AG04450 (cell line): Measurements from ENCODE around the gene ARHGAP6. TPM values are rescaled to one million over a fixed set of nuclear protein-coding genes. Genes with fewer than 3 reads are reported as not detected.

Experiments used
- CTCF ChIA-PET: fragments of 300-600, 350-600 bp; formaldehyde crosslinking; extraction: SDS; loops from one replicate; lab custom pipeline; 2022; ENCODE audit warnings: antibody characterized with exemption, inconsistent platforms; lab: Charles Lee
- POLR2A ChIA-PET: fragments of 350-600 bp; formaldehyde crosslinking; extraction: SDS; loops from one replicate; lab custom pipeline; 2021; ENCODE audit warnings: antibody characterized with exemption, inconsistent platforms; lab: Yijun Ruan, JAX
- DNase-seq: peaks from one replicate; pipeline ENCODE4 v3.0.0-alpha.2; 2011; ENCODE audit warnings: low read depth, low spot score
- H3K27ac ChIP-seq: one replicate; pipeline ENCODE4 v1.5.1; 2012; ENCODE audit warnings: low read depth, low read length, control low read depth
- H3K27me3 ChIP-seq: one replicate; pipeline ENCODE4 v1.6.0; 2012; ENCODE audit warnings: low read length; ENCODE audit not compliant: control insufficient read depth, insufficient read depth
- H3K4me3 ChIP-seq: 2 replicates; pipeline ENCODE4 v1.5.1; 2011; ENCODE audit warnings: mild to moderate bottlenecking, low read depth, low read length, control low read depth
- H3K9me3 ChIP-seq: 2 replicates; pipeline ENCODE4 v1.5.1; 2012; ENCODE audit warnings: low read length; ENCODE audit not compliant: control insufficient read depth, insufficient read depth
- CTCF ChIP-seq: IDR thresholded peaks from 2 replicates; pipeline ENCODE4 v1.5.1; 2011; ENCODE audit warnings: low read depth, low read length, control low read depth, inconsistent platforms
- polyA plus RNA-seq: library from polyadenylated mRNA; depleted of rRNA; stranded (reverse); fragments of >200 nt; gene quantifications from 2 replicates; pipeline ENCODE4 v1.2.3, GENCODE V29; 2011

ARHGAP6 gene
- polyA plus RNA-seq, 1 experiment = 4.0 TPM

DNA sequence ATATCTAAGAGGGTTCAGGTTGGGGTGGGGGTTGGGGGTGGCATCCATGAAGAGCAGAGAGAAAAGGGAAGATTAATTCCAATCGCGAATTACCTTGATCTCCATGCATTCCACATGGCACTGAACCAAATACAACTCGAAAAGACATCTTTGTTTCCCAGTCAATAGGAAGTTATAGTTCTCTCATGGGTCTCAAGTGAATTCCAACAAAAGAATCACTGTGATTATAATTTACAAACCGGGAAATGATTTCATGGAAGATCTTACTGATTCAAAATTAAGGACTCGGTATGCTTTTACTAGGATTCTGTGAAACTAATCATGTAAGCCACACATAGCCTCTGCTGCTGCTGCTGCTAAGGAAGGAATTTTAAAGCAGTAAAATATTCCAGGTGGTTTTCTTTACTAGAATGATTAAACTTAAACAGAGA is 399.1 kb downstream of the ARHGAP6 start:
- H3K9me3 ChIP-seq = no peaks in the 10 kb centered on the region
- H3K27me3 ChIP-seq = no peaks in the 10 kb centered on the region
- DNase-seq = no peak
- ChIA-PET POLR2A (no interaction called here), CTCF (no interaction called here)
- TF ChIP-seq CTCF = no peak
- H3K27ac ChIP-seq = no peak overlapping the region
- H3K4me3 ChIP-seq = no peak overlapping the region

DNA sequence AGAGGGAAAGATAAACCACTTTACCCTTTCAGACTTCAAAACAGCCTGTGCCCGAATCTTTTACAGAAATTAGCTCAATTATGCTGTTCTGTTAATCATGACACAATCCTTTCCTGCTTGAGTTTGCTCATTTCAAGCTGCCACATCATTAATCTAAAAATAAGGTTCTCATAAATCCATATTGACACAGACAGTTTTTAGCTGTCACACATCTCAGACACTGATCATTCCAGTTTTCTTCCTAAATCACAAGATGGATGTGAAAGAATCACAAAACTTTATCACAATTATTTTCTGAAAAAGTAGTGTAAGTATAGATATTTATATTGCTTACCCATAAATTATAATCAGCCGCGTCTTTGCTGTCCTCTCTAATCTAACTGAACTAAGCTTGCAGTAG is 400.4 kb downstream of the ARHGAP6 start:
- no peak overlapping the region for H3K27ac ChIP-seq
- TF ChIP-seq CTCF = no peak
- H3K4me3 ChIP-seq = no peak overlapping the region
- H3K27me3 ChIP-seq = no peaks in the 10 kb centered on the region
- ChIA-PET CTCF (no interaction called here), POLR2A (no interaction called here)
- no peaks in the 10 kb centered on the region for H3K9me3 ChIP-seq
- no peak for DNase-seq

- no peaks in the 10 kb centered on the region for H3K9me3 ChIP-seq
- TF ChIP-seq CTCF = no peak
- DNase-seq = no peak
Measured at GRCh38 chrX:11264925-11265324, 400.8 kb downstream of the ARHGAP6 start.

DNA sequence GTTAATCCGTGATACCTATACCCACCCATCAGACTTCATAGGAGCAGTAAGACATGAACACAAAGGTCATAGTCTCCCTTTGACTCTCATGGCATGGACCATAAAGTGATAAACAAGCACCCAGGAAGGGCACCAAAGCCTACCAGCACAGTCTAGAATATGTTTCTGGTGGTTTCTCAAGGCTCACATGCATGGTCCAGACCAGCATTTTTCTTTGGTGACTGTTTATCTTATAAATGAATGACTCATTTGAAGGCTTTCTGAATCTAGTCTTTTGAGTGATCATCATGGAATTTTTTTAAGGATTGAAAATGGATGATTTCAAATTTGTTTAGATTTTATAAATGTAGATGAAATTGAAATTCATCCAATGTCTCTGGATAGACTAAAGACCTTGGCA is 404.5 kb downstream of the ARHGAP6 start:
- Histone ChIP-seq H3K27ac (no peak overlapping the region), H3K4me3 (no peak overlapping the region), H3K9me3 (no peaks in the 10 kb centered on the region), H3K27me3 (no peaks in the 10 kb centered on the region)
- ChIA-PET POLR2A (no interaction called here), CTCF (no interaction called here)
- no peak for DNase-seq
- TF ChIP-seq CTCF = no peak

More at GRCh38 chrX:11264925-11265324, 400.8 kb downstream of the ARHGAP6 start:
- CTCF ChIA-PET = no interaction called here
- no peaks in the 10 kb centered on the region for H3K27me3 ChIP-seq
- no peak overlapping the region for H3K27ac ChIP-seq
- POLR2A ChIA-PET = no interaction called here
- no peak overlapping the region for H3K4me3 ChIP-seq

DNA sequence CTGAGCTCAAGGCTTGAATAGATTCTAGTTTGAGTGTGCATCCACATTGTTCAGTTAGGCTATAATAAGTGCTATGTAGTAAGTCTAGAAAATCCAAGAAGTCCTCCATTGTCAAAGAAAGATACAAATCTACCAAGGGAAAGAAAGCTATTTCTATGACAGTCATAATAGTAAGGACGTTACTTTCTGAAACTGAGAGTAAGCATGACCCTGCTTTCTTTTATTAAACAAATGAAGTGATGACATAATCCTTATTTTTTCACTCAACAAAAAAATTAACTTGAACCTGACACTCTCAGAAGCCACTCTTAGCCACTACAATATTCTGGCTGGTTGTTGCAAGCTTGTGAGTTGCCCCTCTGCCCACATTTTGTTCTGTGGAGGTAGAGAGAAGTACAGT is 406.3 kb downstream of the ARHGAP6 start:
- Histone ChIP-seq H3K9me3 (no peaks in the 10 kb centered on the region), H3K4me3 (no peak overlapping the region), H3K27me3 (no peaks in the 10 kb centered on the region), H3K27ac (no peak overlapping the region)
- no peak for DNase-seq
- ChIA-PET CTCF (no interaction called here), POLR2A (no interaction called here)
- TF ChIP-seq CTCF = no peak
